Osteoblast (primary cell): ENCODE measurements around the gene UBXN6. TPM values are rescaled to one million over a fixed set of nuclear protein-coding genes. Genes with fewer than 3 reads are reported as not detected.

Experiments
- DNase-seq: peaks from one replicate; pipeline ENCODE4 v3.0.0; 2011; ENCODE audit warnings: low spot score, mixed read lengths; ENCODE audit not compliant: insufficient read length; ENCODE audit errors: missing footprints
- H2AFZ ChIP-seq: 2 replicates; pipeline ENCODE4 v1.6.0; 2011; ENCODE audit warnings: mild to moderate bottlenecking, low read length
- H3K27ac ChIP-seq: 2 replicates; pipeline ENCODE4 v1.5.1; 2011; ENCODE audit warnings: mild to moderate bottlenecking, low read depth, low read length, moderate library complexity
- H3K27me3 ChIP-seq: 2 replicates; pipeline ENCODE4 v1.6.0; 2012; ENCODE audit warnings: mild to moderate bottlenecking, control low read depth, inconsistent platforms, low read length, moderate library complexity; ENCODE audit not compliant: insufficient read depth
- H3K36me3 ChIP-seq: 2 replicates; pipeline ENCODE4 v1.5.1; 2011; ENCODE audit warnings: mild to moderate bottlenecking, low read length, control low read depth, moderate library complexity; ENCODE audit not compliant: insufficient read depth
- H3K4me1 ChIP-seq: 2 replicates; pipeline ENCODE4 v1.5.1; 2011; ENCODE audit warnings: mild to moderate bottlenecking, low read length, control low read depth, moderate library complexity; ENCODE audit not compliant: insufficient read depth
- H3K4me2 ChIP-seq: 2 replicates; pipeline ENCODE4 v1.6.0; 2011; ENCODE audit warnings: mild to moderate bottlenecking, low read length; ENCODE audit not compliant: insufficient read depth
- H3K4me3 ChIP-seq: fragments of 200-600 bp; sonication (generic); 3 replicates; pipeline ENCODE4 v1.5.1; 2012; ENCODE audit warnings: mild to moderate bottlenecking, low read length, inconsistent platforms; ENCODE audit not compliant: insufficient read depth
- H3K79me2 ChIP-seq: 2 replicates; pipeline ENCODE4 v1.6.0; 2012; ENCODE audit warnings: mild to moderate bottlenecking, low read length, control low read depth, inconsistent platforms; ENCODE audit not compliant: insufficient read depth
- H3K9me3 ChIP-seq: 2 replicates; pipeline ENCODE4 v1.5.1; 2011; ENCODE audit warnings: low read depth, low read length, control low read depth
- H4K20me1 ChIP-seq: 2 replicates; pipeline ENCODE4 v1.6.0; 2012; ENCODE audit warnings: mild to moderate bottlenecking, low read length, control low read depth; ENCODE audit not compliant: insufficient read depth
- total RNA-seq: library from RNA; depleted of rRNA; stranded (reverse); fragments of >200 nt; gene quantifications from 2 replicates; pipeline ENCODE4 v1.2.3, GENCODE V29; 2012
- TF ChIP-seq, protein P1 (sequence below): IDR thresholded peaks from 2 replicates; pipeline ENCODE4 v1.5.1; 2011; ENCODE audit warnings: mild to moderate bottlenecking, low read depth, low read length, moderate library complexity; ENCODE audit errors: extremely low read depth

Gene UBXN6
- total RNA-seq, 1 donor: 136 TPM

DNA sequence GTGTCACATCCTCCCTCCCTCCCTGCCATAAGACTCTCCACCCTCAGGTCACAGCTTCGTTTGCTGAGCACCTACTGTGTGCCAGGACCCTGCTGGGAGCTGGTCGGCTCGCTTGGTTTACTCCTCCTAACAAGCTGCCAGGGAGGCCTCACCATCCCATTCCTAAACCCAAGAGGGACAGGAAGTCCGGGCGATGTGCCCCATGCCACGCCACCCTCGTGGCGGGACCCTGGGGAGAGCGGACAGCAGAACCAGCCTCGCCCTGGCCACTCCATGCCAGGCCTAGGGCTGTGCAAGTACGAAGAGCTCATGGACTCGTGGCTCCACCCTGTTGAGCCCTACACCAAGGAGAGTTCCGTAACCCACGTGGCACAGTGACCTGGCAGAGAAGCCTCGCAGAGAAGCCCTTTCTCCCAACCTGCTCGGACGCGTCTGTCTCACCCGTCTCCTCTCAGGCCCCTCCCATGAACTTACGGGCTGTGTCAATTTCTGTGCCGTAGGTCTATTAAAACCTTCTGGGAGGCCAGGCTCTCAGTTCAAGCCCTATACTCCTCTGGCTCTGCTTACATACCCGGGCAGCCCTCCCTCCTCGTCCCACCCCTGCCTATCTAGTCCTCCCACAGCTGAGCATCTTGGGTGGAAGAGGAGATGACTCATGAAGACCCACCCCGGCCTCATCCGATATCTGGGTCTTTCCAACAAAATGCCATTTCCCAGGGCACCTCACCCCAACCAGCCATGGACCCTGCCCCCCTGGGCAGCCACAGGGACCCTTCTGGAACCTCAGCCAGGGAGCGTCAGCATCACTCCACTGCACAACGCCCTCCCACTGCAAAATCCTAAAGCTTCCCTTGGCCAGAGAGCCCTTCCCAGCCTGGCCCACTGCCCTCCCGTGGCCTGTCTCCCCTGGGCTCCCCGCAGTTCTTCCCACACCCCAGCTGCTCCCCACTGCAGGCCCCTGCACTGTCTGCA, 2.6 kb downstream of the UBXN6 start:
- TF ChIP-seq, protein P1, sequence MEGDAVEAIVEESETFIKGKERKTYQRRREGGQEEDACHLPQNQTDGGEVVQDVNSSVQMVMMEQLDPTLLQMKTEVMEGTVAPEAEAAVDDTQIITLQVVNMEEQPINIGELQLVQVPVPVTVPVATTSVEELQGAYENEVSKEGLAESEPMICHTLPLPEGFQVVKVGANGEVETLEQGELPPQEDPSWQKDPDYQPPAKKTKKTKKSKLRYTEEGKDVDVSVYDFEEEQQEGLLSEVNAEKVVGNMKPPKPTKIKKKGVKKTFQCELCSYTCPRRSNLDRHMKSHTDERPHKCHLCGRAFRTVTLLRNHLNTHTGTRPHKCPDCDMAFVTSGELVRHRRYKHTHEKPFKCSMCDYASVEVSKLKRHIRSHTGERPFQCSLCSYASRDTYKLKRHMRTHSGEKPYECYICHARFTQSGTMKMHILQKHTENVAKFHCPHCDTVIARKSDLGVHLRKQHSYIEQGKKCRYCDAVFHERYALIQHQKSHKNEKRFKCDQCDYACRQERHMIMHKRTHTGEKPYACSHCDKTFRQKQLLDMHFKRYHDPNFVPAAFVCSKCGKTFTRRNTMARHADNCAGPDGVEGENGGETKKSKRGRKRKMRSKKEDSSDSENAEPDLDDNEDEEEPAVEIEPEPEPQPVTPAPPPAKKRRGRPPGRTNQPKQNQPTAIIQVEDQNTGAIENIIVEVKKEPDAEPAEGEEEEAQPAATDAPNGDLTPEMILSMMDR: no peak
- Histone ChIP-seq H3K36me3 (peaks cover 43% of the 10 kb centered on the region), H3K9me3 (no peaks in the 10 kb centered on the region), H3K27me3 (no peaks in the 10 kb centered on the region), H3K4me3 (peak overlapping the region; percentile 77), H3K4me1 (peaks cover 22% of the 10 kb centered on the region), H4K20me1 (peaks cover 34% of the 10 kb centered on the region), H3K27ac (peak overlapping the region; percentile 90), H2AFZ (no peak overlapping the region), H3K4me2 (peak overlapping the region; percentile 86), H3K79me2 (peaks cover 42% of the 10 kb centered on the region)
- DNase-seq: peak; percentile 96

DNA sequence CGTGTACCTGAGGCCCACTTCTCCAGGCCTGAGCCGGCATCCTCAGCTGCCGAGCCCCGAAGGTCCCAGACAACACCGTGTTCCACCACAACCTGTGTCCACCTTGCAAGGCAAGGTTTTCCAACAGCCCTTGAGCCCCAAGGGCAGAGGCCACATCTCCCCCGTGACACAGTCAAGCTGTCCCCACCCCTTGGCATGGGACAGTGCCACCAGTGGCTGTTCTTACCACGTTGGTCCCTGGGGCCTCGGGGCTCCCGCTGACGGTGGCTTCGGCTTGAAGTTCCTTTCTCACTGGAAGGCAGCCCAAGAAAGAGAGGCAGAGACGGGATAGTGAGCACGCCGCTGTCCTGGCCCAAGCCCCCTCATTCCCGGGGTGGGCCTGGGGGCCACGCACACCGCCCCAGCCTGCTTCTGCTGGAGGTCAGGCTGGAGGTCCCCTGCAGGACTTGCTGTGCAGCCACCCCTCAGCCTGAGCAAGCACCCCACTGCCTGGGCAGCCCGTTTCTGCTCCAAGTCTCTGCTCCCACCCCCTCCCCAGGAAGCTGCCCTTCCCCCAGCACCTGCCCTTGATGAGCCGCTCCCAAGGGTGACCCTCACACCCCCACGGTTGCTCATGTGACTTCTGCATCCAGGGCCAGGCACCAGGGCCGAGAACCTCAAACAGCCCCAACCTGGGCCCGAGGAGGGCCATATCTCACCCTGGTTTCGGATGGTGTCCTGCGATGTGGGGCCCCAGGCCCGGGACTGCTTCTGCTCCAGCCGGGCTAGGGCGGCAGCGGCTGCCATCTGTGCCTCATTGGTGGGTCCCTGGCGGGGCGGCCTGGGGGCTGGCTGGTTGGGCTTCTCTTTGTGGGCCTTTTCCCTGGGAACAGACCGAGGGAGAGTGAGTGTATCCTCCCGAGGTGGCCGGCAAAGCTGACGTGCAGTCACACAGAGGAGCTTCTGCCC, 4.1 kb downstream of the UBXN6 start:
- H4K20me1 ChIP-seq: peaks cover 40% of the 10 kb centered on the region
- H3K9me3 ChIP-seq: no peaks in the 10 kb centered on the region
- peaks cover 22% of the 10 kb centered on the region for H3K4me1 ChIP-seq
- peaks cover 49% of the 10 kb centered on the region for H3K79me2 ChIP-seq
- H3K27ac ChIP-seq: no peak overlapping the region
- peaks cover 57% of the 10 kb centered on the region for H3K36me3 ChIP-seq
- peak; percentile 52 for DNase-seq
- H3K4me3 ChIP-seq: no peak overlapping the region
- H3K27me3 ChIP-seq: no peaks in the 10 kb centered on the region
- no peak overlapping the region for H3K4me2 ChIP-seq
- TF ChIP-seq, protein P1: no peak
- H2AFZ ChIP-seq: no peak overlapping the region

DNA sequence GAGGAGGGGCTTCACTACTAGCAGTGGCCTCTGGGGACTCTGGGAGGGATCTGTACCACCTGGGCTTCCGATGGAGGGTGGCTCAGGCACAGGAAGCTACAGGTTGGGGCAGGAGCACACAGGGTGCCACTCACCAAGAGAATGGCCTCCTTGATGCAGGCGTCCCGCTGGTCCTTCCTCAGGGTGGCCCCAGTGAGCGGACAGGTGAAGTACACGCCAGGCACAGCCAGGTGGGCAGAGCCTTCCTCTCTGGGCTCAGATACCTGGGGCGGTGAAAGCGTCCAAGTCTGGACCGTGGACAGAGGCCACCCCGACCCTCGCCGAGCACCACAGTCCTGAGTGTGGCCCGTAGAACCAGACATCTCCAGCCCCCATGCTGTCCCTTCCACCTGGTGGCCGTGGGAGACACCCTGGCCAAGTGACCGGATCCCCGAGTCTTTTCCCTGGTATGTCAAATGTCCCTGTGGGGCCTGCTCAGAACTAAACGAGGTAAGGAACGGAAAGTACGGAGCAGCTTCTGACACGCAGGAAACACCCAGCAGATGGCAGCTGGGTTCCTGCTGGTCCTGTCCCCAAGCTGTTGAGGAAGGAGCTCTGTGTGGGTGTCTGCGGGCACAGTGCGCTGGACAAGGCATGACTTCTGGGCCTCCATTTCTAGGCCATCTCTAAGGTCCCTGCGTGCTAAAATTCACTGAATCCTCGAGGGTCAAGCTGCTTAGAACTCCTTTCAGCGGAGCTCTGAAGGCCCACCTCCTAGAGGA, 5.2 kb downstream of the UBXN6 start:
- Histone ChIP-seq H2AFZ (no peak overlapping the region), H4K20me1 (peaks cover 43% of the 10 kb centered on the region), H3K27me3 (no peaks in the 10 kb centered on the region), H3K9me3 (no peaks in the 10 kb centered on the region), H3K36me3 (peaks cover 68% of the 10 kb centered on the region), H3K4me2 (no peak overlapping the region), H3K79me2 (peaks cover 50% of the 10 kb centered on the region), H3K4me3 (no peak overlapping the region), H3K4me1 (peaks cover 20% of the 10 kb centered on the region), H3K27ac (no peak overlapping the region)
- peak; percentile 86 for DNase-seq
- TF ChIP-seq, protein P1: no peak
